Measurements from ENCODE around the gene PCDHGA12.

- TF ChIP-seq CTCF (IDR thresholded peaks at IDR 0.05 in 8 of 11, conservative IDR thresholded peaks at IDR 0.05 in 3 of 11), result no peak
- no peak for TF ChIP-seq POLR2A (IDR thresholded peaks at IDR 0.05)
Observed at GRCh38 chr5:141434006-141434405, 3.7 kb downstream of the PCDHGA12 start.
